Panc1 (cell line): ENCODE data around the gene RBMS3. TPM values are rescaled to one million over a fixed set of nuclear protein-coding genes. Genes with fewer than 3 reads are reported as not detected.

ENCODE experiments used
- ATAC-seq: fragments of 200-7000 bp; cut with Tn5 transposase; 2 replicates; pipeline ENCODE4 v1.9.1; 2020; ENCODE audit warnings: mild to moderate bottlenecking, moderate library complexity
- BruUV-seq: library from RNA; stranded (reverse); fragments of 400-500 nt; replicated peaks from 2 replicates; lab custom pipeline; 2021; lab: Mats Ljungman, UMichigan
- CTCF ChIA-PET: fragments of 300-600 bp; sonication (Branson Sonifier 250); formaldehyde crosslinking; loops from one replicate; lab custom pipeline; 2022; ENCODE audit warnings: antibody characterized with exemption; lab: Charles Lee
- POLR2A ChIA-PET: fragments of 300-600 bp; sonication (Branson Sonifier 250); formaldehyde crosslinking; loops from one replicate; lab custom pipeline; 2022; ENCODE audit warnings: antibody characterized with exemption; lab: Charles Lee
- DNase-seq: peaks from one replicate; pipeline ENCODE4 v3.0.0-alpha.2; 2010; ENCODE audit warnings: low read depth, low spot score
- H3K27ac ChIP-seq: 2 replicates; pipeline ENCODE4 v1.5.1; 2011; ENCODE audit warnings: mild to moderate bottlenecking, low read length, inconsistent platforms
- H3K27me3 ChIP-seq: fragments of 200-500 bp; sonication (Bioruptor generic); 2 replicates; pipeline ENCODE4 v1.6.0; 2014; ENCODE audit warnings: low read length, inconsistent platforms; ENCODE audit not compliant: control insufficient read depth, insufficient read depth
- H3K36me3 ChIP-seq: fragments of 200-500 bp; sonication (Bioruptor generic); 2 replicates; pipeline ENCODE4 v1.5.1; 2014; ENCODE audit warnings: inconsistent platforms, mild to moderate bottlenecking, low read length, moderate library complexity; ENCODE audit not compliant: control insufficient read depth, insufficient read depth
- H3K4me1 ChIP-seq: 2 replicates; pipeline ENCODE4 v1.5.1; 2011; ENCODE audit warnings: inconsistent platforms, mild to moderate bottlenecking, low read length, moderate library complexity; ENCODE audit not compliant: control insufficient read depth, insufficient read depth
- H3K4me3 ChIP-seq, 2 experiments: 2 replicates each; pipeline ENCODE4 v1.5.1; 2011 to 2012; ENCODE audit warnings: low read depth in 2 of 2, low read length in 2 of 2, mild to moderate bottlenecking in 2 of 2, inconsistent platforms in 1 of 2, moderate library complexity in 1 of 2
- H3K9me3 ChIP-seq: fragments of 200-500 bp; sonication (Bioruptor generic); 2 replicates; pipeline ENCODE4 v1.5.1; 2014; ENCODE audit warnings: low read depth, mild to moderate bottlenecking, inconsistent platforms, low read length, moderate library complexity; ENCODE audit not compliant: control insufficient read depth, insufficient read depth
- CTCF ChIP-seq: fragments of 450-650 bp; IDR thresholded peaks from 2 replicates; pipeline ENCODE4 v1.5.1; 2017; ENCODE audit warnings: mild to moderate bottlenecking
- POLR2AphosphoS5 ChIP-seq: IDR thresholded peaks from 2 replicates; pipeline ENCODE4 v1.6.1; 2012; ENCODE audit warnings: mild to moderate bottlenecking, low read depth, low read length, moderate library complexity
- REST ChIP-seq, 2 experiments: IDR thresholded peaks; 2 replicates each; pipeline ENCODE4 v1.6.1; 2011 to 2012; ENCODE audit warnings: low read depth in 2 of 2, control low read depth in 1 of 2, low read length in 1 of 2, mild to moderate bottlenecking in 1 of 2, moderate library complexity in 1 of 2; ENCODE audit not compliant: insufficient read depth in 1 of 2
- SIN3A ChIP-seq: IDR thresholded peaks from 2 replicates; pipeline ENCODE4 v1.6.1; 2012; ENCODE audit warnings: low read depth, mild to moderate bottlenecking, low read length, moderate library complexity, borderline replicate concordance; ENCODE audit not compliant: insufficient read depth
- TCF7L2 ChIP-seq: IDR thresholded peaks from 2 replicates; pipeline ENCODE4 v1.6.1; 2011; ENCODE audit warnings: mild to moderate bottlenecking, low read depth, low read length, inconsistent platforms
- in situ Hi-C: cut with HindIII; loops from 2 replicates; pipeline ENCODE4 v1.10.0; 2016; ENCODE audit warnings: low sequenced_read_pairs, low pct_unique_long_range_greater_than_20kb
- intact Hi-C: fragments of 100-400 bp; cut with micrococcal nuclease; formaldehyde crosslinking; loops from one replicate; pipeline ENCODE4 v1.10.0; 2022; ENCODE audit not compliant: unreplicated experiment
- total RNA-seq: library from RNA; stranded (reverse); gene quantifications from one replicate; pipeline ENCODE4 v1.2.1, GENCODE V29; 2021; ENCODE audit not compliant: unreplicated experiment

The RBMS3 gene
- total RNA-seq, 1 experiment from 2014 or later = 1.1 TPM

DNA sequence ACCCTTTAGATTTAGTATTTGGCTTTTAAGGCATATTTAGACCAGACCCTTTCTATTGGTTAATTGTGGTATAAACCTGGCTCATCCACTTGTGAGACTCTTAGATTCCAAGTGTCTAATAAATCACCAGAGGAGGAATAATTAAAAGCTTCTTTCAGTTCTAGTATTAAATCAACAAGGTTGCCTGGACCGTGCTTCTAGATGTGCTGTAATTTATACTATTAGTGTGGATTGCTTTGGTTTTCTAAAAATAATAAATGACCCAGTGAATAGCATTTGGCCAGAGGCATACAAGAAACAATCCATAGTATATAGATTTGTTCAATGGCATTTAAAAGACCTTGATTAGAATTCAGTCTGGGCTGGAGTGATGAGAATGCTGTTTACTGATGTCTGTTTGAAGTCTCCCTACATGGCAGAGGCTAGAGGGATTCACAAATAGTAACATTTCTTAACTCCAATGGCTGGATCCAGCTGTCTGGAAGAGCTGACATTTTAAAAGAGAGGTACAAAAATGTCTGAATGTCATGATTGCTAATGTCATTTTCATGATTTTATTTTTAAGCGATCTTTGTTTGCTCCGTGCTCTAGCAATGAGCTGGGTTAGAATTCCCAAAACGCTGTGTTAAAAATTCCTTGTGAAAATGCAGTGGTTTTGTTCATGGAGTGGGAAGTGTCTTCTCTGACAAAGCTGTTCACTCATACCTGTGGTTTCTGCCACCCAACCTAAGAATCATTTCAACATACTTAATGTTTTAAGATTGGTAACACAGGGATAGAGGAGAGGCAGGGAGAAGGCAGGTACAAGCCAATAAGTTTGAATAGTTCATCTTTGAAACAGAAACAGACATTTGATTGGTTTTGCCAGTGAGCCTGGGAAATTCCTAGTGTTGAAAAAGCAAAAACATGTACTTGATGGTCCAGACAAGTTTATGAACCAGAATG, 89.9 kb downstream of the RBMS3 start:
- intact Hi-C loops (no loop called here), in situ Hi-C loops (no loop called here)
- Histone ChIP-seq H3K4me3 (no peak overlapping the region), H3K36me3 (no peaks in the 10 kb centered on the region), H3K27me3 (no peaks in the 10 kb centered on the region), H3K27ac (no peak overlapping the region), H3K4me1 (no peaks in the 10 kb centered on the region), H3K9me3 (no peaks in the 10 kb centered on the region)
- no peak for TF ChIP-seq REST (IDR thresholded peaks at IDR 0.05; ENCODE audit: insufficient read depth in 1 of 2, low read depth in 2 of 2, low read length in 1 of 2)
- TF ChIP-seq SIN3A = no peak
- no peak for TF ChIP-seq POLR2AphosphoS5
- no peak for TF ChIP-seq CTCF
- no peak for TF ChIP-seq TCF7L2
- no TSS peak for BruUV-seq
- POLR2A ChIA-PET = no interaction called here
- ATAC-seq = no peak
- CTCF ChIA-PET = no interaction called here
- no peak for DNase-seq

DNA sequence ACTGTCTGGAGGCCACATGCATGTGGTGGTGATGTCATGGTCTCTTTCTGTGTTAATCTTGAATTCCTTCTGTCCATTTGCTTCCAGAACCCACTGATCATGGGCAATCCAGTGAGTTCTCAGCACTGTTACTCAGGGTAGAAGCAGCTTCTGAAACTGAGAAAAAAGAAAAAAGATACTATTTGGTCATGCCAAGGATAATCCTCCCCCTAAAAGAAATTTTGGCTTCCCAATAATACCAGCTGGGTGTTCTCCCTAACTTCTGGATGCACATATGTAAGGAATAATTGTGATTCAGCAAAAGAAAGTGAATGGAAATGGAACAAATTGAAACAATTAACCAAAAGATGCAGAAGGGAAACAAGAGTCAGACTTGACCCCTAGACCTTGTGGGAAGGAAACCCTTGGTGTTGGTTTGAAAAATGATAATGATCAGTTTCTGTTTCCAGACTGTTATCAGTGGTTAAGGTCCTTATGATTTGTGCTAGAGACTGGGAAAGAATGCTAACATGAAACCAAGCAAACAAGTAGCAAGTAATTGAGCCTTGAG, 92.3 kb downstream of the RBMS3 start:
- POLR2A ChIA-PET = no interaction called here

More for the DNA sequence above, 92.3 kb downstream of the RBMS3 start:
- Histone ChIP-seq H3K27ac (no peak overlapping the region), H3K4me3 (no peak overlapping the region), H3K36me3 (no peaks in the 10 kb centered on the region), H3K9me3 (no peaks in the 10 kb centered on the region), H3K4me1 (no peaks in the 10 kb centered on the region), H3K27me3 (no peaks in the 10 kb centered on the region)
- BruUV-seq = no TSS peak
- intact Hi-C loops (no loop called here), in situ Hi-C loops (no loop called here)
- no peak for DNase-seq
- TF ChIP-seq SIN3A = no peak
- TF ChIP-seq CTCF = no peak
- TF ChIP-seq REST (IDR thresholded peaks at IDR 0.05; ENCODE audit: insufficient read depth in 1 of 2, low read depth in 2 of 2, low read length in 1 of 2) = no peak
- TF ChIP-seq POLR2AphosphoS5 = no peak
- no peak for TF ChIP-seq TCF7L2
- CTCF ChIA-PET = no interaction called here
- ATAC-seq = no peak
